Pancreas (tissue), 10 donors: Measurements from ENCODE around the gene GCSAML. TPM values are rescaled to one million over a fixed set of nuclear protein-coding genes. Genes with fewer than 3 reads are reported as not detected.

Experiments
- ATAC-seq, 4 donors: fragments of 200-7000 bp; cut with Tn5 transposase; one replicate each; pipeline versions ENCODE4 v1.8.0 to v1.9.1; 2020; ENCODE audit warnings: mild to moderate bottlenecking in 4 of 4, moderate library complexity in 4 of 4
- DNase-seq, 6 donors: peaks; one replicate each; pipeline ENCODE4 v3.0.0-alpha.2; 2020
- FAIRE-seq: peaks from 2 replicates; lab custom pipeline; 2012; peaks lifted over from hg19 to GRCh38; lab: Jason Lieb, UNC
- H3K27ac ChIP-seq, 4 donors: fragments of 200-600 bp; sonication (generic); 1 replicate in 3 of 4; 2 replicates in 1 of 4; pipeline versions ENCODE4 v1.5.0 to v1.8.0; 2020
- H3K27me3 ChIP-seq, 4 donors: fragments of 200-600 bp; one replicate each; pipeline ENCODE4 v1.8.0; 2021
- H3K36me3 ChIP-seq, 3 donors: fragments of 200-600 bp; sonication (generic) in 1 of 3; one replicate each; pipeline versions ENCODE4 v1.5.0 to v1.8.0; 2020 to 2021
- H3K4me1 ChIP-seq, 3 donors: fragments of 200-600 bp; one replicate each; pipeline ENCODE4 v1.8.0; 2021
- H3K4me3 ChIP-seq, 4 donors: fragments of 200-600 bp; sonication (generic) in 2 of 4; one replicate each; pipeline versions ENCODE4 v1.5.0 to v1.8.0; 2020 to 2021
- H3K9me3 ChIP-seq, 4 donors: fragments of 200-600 bp; one replicate each; pipeline ENCODE4 v1.8.0; 2021
- CTCF ChIP-seq, 4 donors: fragments of 200-600 bp; sonication (generic) in 3 of 4; IDR thresholded peaks; one replicate each; pipeline versions ENCODE4 v1.5.0 to v1.8.0; 2021; ENCODE audit warnings: antibody characterized with exemption in 4 of 4
- WGBS, 2 donors: extraction: QIAGEN DNeasy Blood & Tissue Kit; methylation state at CpG; one replicate each; pipeline ENCODE4 v1.1.7; 2013; 5-methylcytosine and 5-hydroxymethylcytosine counted together
- intact Hi-C, 3 donors: fragments of 100-400 bp; cut with DNase I; formaldehyde crosslinking; loops; one replicate each; pipeline versions ENCODE4 v1.11.1 to v1.14.2; 2022
- polyA plus RNA-seq, 2 donors: library from polyadenylated mRNA; stranded (reverse); fragments of 200-250 nt; gene quantifications; one replicate each; pipeline ENCODE4 v1.2.3, GENCODE V29; 2013
- total RNA-seq, 6 donors: library from RNA; stranded (reverse); fragmentation: NEBNext Ultra II Directional in 4 of 6; extraction: Animal tissue kit (Norgen Biotek cat#: 25700) in 4 of 6; gene quantifications; one replicate each; pipeline versions ENCODE4 v1.2.1 to v1.2.4, GENCODE V29; 2021 to 2023
- donor health status: healthy with polysubstance abuse.
- donor health status: DM: no; HTN: no; CAD: no; lungs with moderate emphysema.
- donor health status: DM: no; HTN: no; CAD: no.
- donor health status: control.
- donor health status: control.
- donor health status: Bipolar disorder and iron deficiency.
- donor health status: DM: yes; HTN: yes; CAD: no.
- donor health status: DM: no; HTN: no; CAD: no.
- donor health status: DM: no; HTN: no; CAD: no.
- donor health status: DM: yes; HTN: yes; CAD: no.

GCSAML gene
- total and polyA plus RNA-seq, 8 donors, result 0.03 to 0.37 (median 0.26) TPM; not detected in 3

- no peaks in the 10 kb centered on the region for H3K9me3 ChIP-seq
- no peaks in the 10 kb centered on the region for H3K4me1 ChIP-seq
- no peaks in the 10 kb centered on the region for H3K27me3 ChIP-seq
- 41 to 58% methylated on average over 5 of the region's 5 CpGs for WGBS, 2 donors
- no peak overlapping the region for H3K27ac ChIP-seq
- no peak overlapping the region for H3K4me3 ChIP-seq
- no peaks in the 10 kb centered on the region for H3K36me3 ChIP-seq
- no peak for ATAC-seq
- no peak for FAIRE-seq
- intact Hi-C loops, result no loop called here
- DNase-seq, result no peak
- no peak for TF ChIP-seq CTCF (IDR thresholded peaks at IDR 0.05)
Observed at GRCh38 chr1:247548092-247548491, 842 bp upstream of the GCSAML start.

GRCh38 chr1:247551721-247552120, 2.8 kb downstream of the GCSAML start:
- 35 to 44% methylated on average over 1 of the region's 1 CpG for WGBS, 2 donors
- H3K4me1 ChIP-seq, result no peaks in the 10 kb centered on the region
- FAIRE-seq (no peak), ATAC-seq (no peak), DNase-seq (no peak)
- intact Hi-C loops, result no loop called here
- H3K36me3 ChIP-seq, result no peaks in the 10 kb centered on the region
- H3K27ac ChIP-seq, result no peak overlapping the region
- TF ChIP-seq CTCF (IDR thresholded peaks at IDR 0.05), result no peak
- no peaks in the 10 kb centered on the region for H3K9me3 ChIP-seq
- no peak overlapping the region for H3K4me3 ChIP-seq
- no peaks in the 10 kb centered on the region for H3K27me3 ChIP-seq

- intact Hi-C loops, result no loop called here
- Histone ChIP-seq H3K9me3 (no peaks in the 10 kb centered on the region), H3K4me1 (no peaks in the 10 kb centered on the region), H3K27ac (no peak overlapping the region), H3K4me3 (no peak overlapping the region), H3K36me3 (no peaks in the 10 kb centered on the region), H3K27me3 (no peaks in the 10 kb centered on the region)
- 45 to 58% methylated on average over 2 of the region's 2 CpGs for WGBS, 2 donors
- no peak for DNase-seq
- TF ChIP-seq CTCF (IDR thresholded peaks at IDR 0.05), result no peak
- no peak for ATAC-seq
- no peak for FAIRE-seq
Observed at GRCh38 chr1:247552231-247552630, 3.3 kb downstream of the GCSAML start.

GRCh38 chr1:247557926-247558674, 9.2 kb downstream of the GCSAML start:
- ATAC-seq, result no peak
- Histone ChIP-seq H3K27ac (no peak overlapping the region), H3K4me3 (no peak overlapping the region), H3K36me3 (no peaks in the 10 kb centered on the region), H3K4me1 (no peaks in the 10 kb centered on the region), H3K9me3 (no peaks in the 10 kb centered on the region), H3K27me3 (no peaks in the 10 kb centered on the region)
- DNase-seq, result no peak
- intact Hi-C loops, result no loop called here
- no peak for FAIRE-seq
- WGBS, 2 donors, result 50 to 72% methylated on average over 2 of the region's 2 CpGs
- no peak for TF ChIP-seq CTCF (IDR thresholded peaks at IDR 0.05)

GRCh38 chr1:247561711-247562110, 12.8 kb downstream of the GCSAML start:
- TF ChIP-seq CTCF (IDR thresholded peaks at IDR 0.05), result no peak
- ATAC-seq (no peak), FAIRE-seq (no peak), DNase-seq (no peak)
- H3K9me3 ChIP-seq, result no peaks in the 10 kb centered on the region
- no peak overlapping the region for H3K4me3 ChIP-seq
- 47 to 57% methylated on average over 10 of the region's 10 CpGs for WGBS, 2 donors
- intact Hi-C loops, result no loop called here
- H3K27me3 ChIP-seq, result no peaks in the 10 kb centered on the region
- H3K36me3 ChIP-seq, result no peaks in the 10 kb centered on the region
- H3K27ac ChIP-seq, result no peak overlapping the region
- H3K4me1 ChIP-seq, result no peaks in the 10 kb centered on the region
